Measurements from ENCODE around the gene AQP11. TPM values are rescaled to one million over a fixed set of nuclear protein-coding genes. Genes with fewer than 3 reads are reported as not detected.

AQP11 gene
- total and polyA plus RNA-seq, 2 of the 4 experiments (the other 2 are of a cell fraction) = 1.1 TPM

DNA sequence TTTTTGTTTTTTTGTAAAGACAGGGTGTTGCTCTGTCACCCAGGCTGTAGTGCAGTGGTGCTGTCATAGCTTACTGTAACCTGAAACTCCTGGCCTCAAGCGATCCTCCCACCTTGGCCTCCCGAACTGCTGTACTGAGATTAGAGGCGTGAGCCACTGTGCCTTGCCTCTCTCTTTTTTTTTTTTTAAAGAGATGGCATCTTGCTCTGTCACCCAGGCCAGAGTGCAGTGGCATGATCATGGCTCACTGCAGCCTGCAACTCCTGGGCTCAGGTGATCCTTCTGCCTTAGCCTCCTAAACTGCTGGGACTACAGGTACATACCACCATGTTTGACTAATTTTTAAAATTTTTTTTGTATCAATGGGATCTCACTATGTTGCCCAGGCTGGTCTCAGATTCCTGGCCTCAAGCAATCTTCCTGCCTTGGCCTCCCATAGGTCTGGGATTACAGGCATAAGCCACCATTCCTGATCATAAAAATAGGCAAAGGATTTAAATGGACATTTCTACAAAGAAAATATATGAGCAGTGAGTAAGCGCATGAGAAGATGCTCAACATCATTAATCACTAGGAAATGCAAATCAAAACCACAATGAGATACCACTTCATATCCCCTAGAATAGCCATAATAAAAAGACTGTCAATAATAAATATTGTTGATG, 65.1 kb downstream of the AQP11 start:
- no peaks in the 10 kb centered on the region for H3K27me3 ChIP-seq (ENCODE audit: control insufficient read depth, insufficient read depth, low read length)
- H4K8ac ChIP-seq (ENCODE audit: low read depth in 2 of 2, low read length in 2 of 2) = peak overlapping the region; percentile 84 to 89; a peak in 3 of 4 replicates
- TF ChIP-seq RFX5 (IDR thresholded peaks at IDR 0.05; ENCODE audit: low read depth, low read length) = no peak
- no peak for TF ChIP-seq RAD21 (IDR thresholded peaks at IDR 0.05; ENCODE audit: low read length)
- no peak for TF ChIP-seq SMC3 (IDR thresholded peaks at IDR 0.05; ENCODE audit: low read depth, low read length)
- TF ChIP-seq, protein P1, sequence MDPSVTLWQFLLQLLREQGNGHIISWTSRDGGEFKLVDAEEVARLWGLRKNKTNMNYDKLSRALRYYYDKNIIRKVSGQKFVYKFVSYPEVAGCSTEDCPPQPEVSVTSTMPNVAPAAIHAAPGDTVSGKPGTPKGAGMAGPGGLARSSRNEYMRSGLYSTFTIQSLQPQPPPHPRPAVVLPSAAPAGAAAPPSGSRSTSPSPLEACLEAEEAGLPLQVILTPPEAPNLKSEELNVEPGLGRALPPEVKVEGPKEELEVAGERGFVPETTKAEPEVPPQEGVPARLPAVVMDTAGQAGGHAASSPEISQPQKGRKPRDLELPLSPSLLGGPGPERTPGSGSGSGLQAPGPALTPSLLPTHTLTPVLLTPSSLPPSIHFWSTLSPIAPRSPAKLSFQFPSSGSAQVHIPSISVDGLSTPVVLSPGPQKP (IDR thresholded peaks at IDR 0.05; ENCODE audit: borderline replicate concordance, low read depth, low read length) = no peak
- TF ChIP-seq POLR2A (IDR thresholded peaks at IDR 0.05; ENCODE audit: low read depth, low read length) = no peak
- TF ChIP-seq RCOR1 (IDR thresholded peaks at IDR 0.05; ENCODE audit: insufficient replicate concordance, low read length) = no peak
- TF ChIP-seq BHLHE40 (IDR thresholded peaks at IDR 0.05; ENCODE audit: low read depth, low read length) = no peak
- TF ChIP-seq CHD1 (IDR thresholded peaks at IDR 0.05; ENCODE audit: low read depth, low read length) = no peak
- TF ChIP-seq MAFK (IDR thresholded peaks at IDR 0.05; ENCODE audit: low read depth, low read length) = no peak
- TF ChIP-seq MXI1 (IDR thresholded peaks at IDR 0.05; ENCODE audit: borderline replicate concordance, low read depth, low read length) = no peak
- TF ChIP-seq NFE2L2 (IDR thresholded peaks at IDR 0.05; ENCODE audit: low read depth, low read length) = no peak
- TF ChIP-seq MAZ (IDR thresholded peaks at IDR 0.05; ENCODE audit: borderline replicate concordance, low read depth, low read length) = no peak
- no peak for TF ChIP-seq CEBPB (IDR thresholded peaks at IDR 0.05; ENCODE audit: low read depth, low read length)
- peak overlapping the region; percentile 19; the same call in 1 of the 2 replicates for H4K5ac ChIP-seq (ENCODE audit: low read depth, low read length)
- H3K23ac ChIP-seq (ENCODE audit: low read depth, low read length) = no peak overlapping the region
- ATAC-seq (ENCODE audit: low read depth) (peak; percentile 49), DNase-seq (peak; percentile 70)
- no peaks in the 10 kb centered on the region for H3K36me3 ChIP-seq (ENCODE audit: control insufficient read depth, insufficient read depth, low read length)
- H2AK9ac ChIP-seq (replicated peaks; ENCODE audit: low read depth, low read length, poor library complexity) = no peak overlapping the region
- H3K4me3 ChIP-seq (ENCODE audit: insufficient read depth, low read depth, low read length) = no peak overlapping the region
- H3K4ac ChIP-seq (ENCODE audit: low read depth, low read length) = peak overlapping the region; percentile 88
- H3K9ac ChIP-seq (ENCODE audit: low read depth, low read length) = no peak overlapping the region
- no peaks in the 10 kb centered on the region for H3K9me3 ChIP-seq (ENCODE audit: control insufficient read depth, insufficient read depth, low read length)
- dilution Hi-C loops (cut with HindIII; ENCODE audit: low sequenced_read_pairs, unreplicated experiment) (no loop called here), intact Hi-C loops (cut with micrococcal nuclease) (no loop called here), in situ Hi-C loops (cut with MboI; ENCODE audit: low sequenced_read_pairs) (no loop called here)
- H3K4me1 ChIP-seq (ENCODE audit: control insufficient read depth, insufficient read depth, low read length) = peaks cover 11% of the 10 kb centered on the region
- H2BK120ac ChIP-seq (ENCODE audit: low read depth, low read length) = peak overlapping the region; percentile 72
- 78% methylated on average over 3 of the region's 4 CpGs; no CpG with 5 or more reads in 1 of the 2 experiments for WGBS, 2 experiments (ENCODE audit: extremely low coverage in 2 of 2, insufficient read length in 1 of 2)
- H2BK5ac ChIP-seq (ENCODE audit: low read depth, low read length, poor library complexity, severe bottlenecking) = peak overlapping the region; percentile 85
- H3K9me1 ChIP-seq (ENCODE audit: insufficient read depth, low read length) = 0 out of 2 replicates have a peak, but pooled peaks cover 3% of the 10 kb centered on the region
- peak overlapping the region; percentile 59 for H4K91ac ChIP-seq (ENCODE audit: insufficient read depth, low read depth, low read length)
- peak overlapping the region; percentile 8; the same call in 1 of the 2 replicates for H3K4me2 ChIP-seq (ENCODE audit: low read depth, low read length)
- peak overlapping the region; percentile 54; the same call in 1 of the 2 replicates for H2BK20ac ChIP-seq (ENCODE audit: low read depth, low read length)
- peak overlapping the region; percentile 85; the same call in 1 of the 2 replicates for H3K27ac ChIP-seq (ENCODE audit: insufficient read depth, low read length)
- H2AK5ac ChIP-seq (ENCODE audit: low read depth, low read length) = peak overlapping the region; percentile 94
- H3K18ac ChIP-seq (ENCODE audit: low read depth, low read length) = peak overlapping the region; percentile 74
- 0 out of 2 replicates have a peak overlapping the region, but pooled peaks have one; percentile 59 for H3K14ac ChIP-seq (replicated peaks; ENCODE audit: low read depth, low read length)
- POLR2A ChIA-PET (ENCODE audit: unreplicated experiment) = no interaction called here
- H2AFZ ChIP-seq (replicated peaks; ENCODE audit: low read length, poor library complexity) = no peak overlapping the region
- peak overlapping the region; percentile 74; the same call in 1 of the 3 replicates for H2BK15ac ChIP-seq (ENCODE audit: low read depth, low read length)
- no peak overlapping the region for H3K56ac ChIP-seq (ENCODE audit: extremely low read depth, insufficient read depth, low read length)
- CTCF ChIA-PET = no interaction called here
- BruUV-seq (replicated peaks) = no TSS peak
- H4K20me1 ChIP-seq (ENCODE audit: insufficient read depth, low read length) = no peaks in the 10 kb centered on the region; the same call in 1 of the 2 replicates
- no peaks in the 10 kb centered on the region for H3K79me1 ChIP-seq (ENCODE audit: low read depth in 1 of 2, low read length in 2 of 2)
